Natural killer cell (primary cell): ENCODE data around the gene GGNBP2. TPM values are rescaled to one million over a fixed set of nuclear protein-coding genes. Genes with fewer than 3 reads are reported as not detected.
A peak's percentile ranks its signal among the peaks of the same experiment; 100 is the strongest.

Source experiments
- ATAC-seq, 3 donors: fragments of 150-1000 bp in 2 of 3; fragments of 200-7000 bp in 1 of 3; cut with Tn5 transposase; 1 replicate in 1 of 3; 2 replicates in 2 of 3; pipeline ENCODE4 v1.10.0; 2021; ENCODE audit warnings: mild to moderate bottlenecking in 2 of 3, moderate library complexity in 2 of 3
- DNase-seq, 2 donors: peaks; one replicate each; pipeline versions ENCODE4 v3.0.0 to v3.0.0-alpha.2; 2013 to 2021; ENCODE audit warnings: mixed read lengths in 1 of 2
- H3K27ac ChIP-seq: one replicate; pipeline ENCODE4 v1.5.1; 2013; ENCODE audit warnings: mild to moderate bottlenecking, low read length
- H3K27me3 ChIP-seq: one replicate; pipeline ENCODE4 v1.6.1; 2013; ENCODE audit warnings: low read length; ENCODE audit not compliant: control insufficient read depth, insufficient read depth
- H3K36me3 ChIP-seq: one replicate; pipeline ENCODE4 v1.6.1; 2013; ENCODE audit warnings: low read length; ENCODE audit not compliant: control insufficient read depth, insufficient read depth
- H3K4me1 ChIP-seq: one replicate; pipeline ENCODE4 v1.6.1; 2013; ENCODE audit warnings: low read length; ENCODE audit not compliant: control insufficient read depth, insufficient read depth
- H3K4me3 ChIP-seq: one replicate; pipeline ENCODE4 v1.5.1; 2013; ENCODE audit warnings: low read length
- H3K9me3 ChIP-seq: one replicate; pipeline ENCODE4 v1.6.1; 2013; ENCODE audit warnings: low read length; ENCODE audit not compliant: control insufficient read depth, insufficient read depth
- H3K27ac Mint-ChIP-seq, 2 donors: one replicate each; pipeline ENCODE4 v1.8.0; 2022; ENCODE audit warnings: mild to moderate bottlenecking in 2 of 2, mixed read lengths in 2 of 2, moderate library complexity in 1 of 2
- H3K27me3 Mint-ChIP-seq, 2 donors: one replicate each; pipeline ENCODE4 v1.8.0; 2022; ENCODE audit warnings: low read depth in 2 of 2, mixed read lengths in 2 of 2
- H3K36me3 Mint-ChIP-seq: one replicate; pipeline ENCODE4 v1.8.0; 2022; ENCODE audit warnings: mixed read lengths
- H3K4me1 Mint-ChIP-seq, 2 donors: one replicate each; pipeline ENCODE4 v1.8.0; 2022; ENCODE audit warnings: mixed read lengths in 2 of 2
- H3K4me3 Mint-ChIP-seq: one replicate; pipeline ENCODE4 v1.8.0; 2022; ENCODE audit warnings: mild to moderate bottlenecking, moderate library complexity, mixed read lengths
- H3K9me3 Mint-ChIP-seq, 2 donors: one replicate each; pipeline ENCODE4 v1.8.0; 2022; ENCODE audit warnings: mixed read lengths in 2 of 2
- CTCF ChIP-seq: fragments of 200-600 bp; IDR thresholded peaks from one replicate; pipeline ENCODE4 v1.8.0; 2022; ENCODE audit warnings: antibody characterized with exemption
- WGBS: methylation state at CpG from one replicate; pipeline ENCODE4 v1.1.7; 2013; ENCODE audit warnings: missing lambda C conversion rate; ENCODE audit not compliant: insufficient coverage; 5-methylcytosine and 5-hydroxymethylcytosine counted together
- intact Hi-C: fragments of 100-400 bp; cut with micrococcal nuclease; formaldehyde crosslinking; loops from one replicate; pipeline ENCODE4 v1.14.2; 2022
- total RNA-seq, 4 donors: library from RNA; stranded (reverse); fragments of 120-200 nt in 1 of 4; gene quantifications; one replicate each; pipeline versions ENCODE4 v1.2.3 to v1.2.4, GENCODE V29; 2013 to 2022

GGNBP2 gene
- total RNA-seq, 3 donors from 2014 or later (not counting 1 experiment from before 2014, with no cell fraction given) = 183 to 233 (median 197) TPM

- no peaks in the 10 kb centered on the region for H3K9me3 Mint-ChIP-seq
- H3K4me1 Mint-ChIP-seq = peaks cover 0 to 3% of the 10 kb centered on the region in 2 donors
- Histone ChIP-seq H3K4me1 (no peaks in the 10 kb centered on the region), H3K27ac (no peak overlapping the region), H3K36me3 (peaks cover 46% of the 10 kb centered on the region), H3K4me3 (no peak overlapping the region), H3K9me3 (no peaks in the 10 kb centered on the region), H3K27me3 (no peaks in the 10 kb centered on the region)
- H3K27ac Mint-ChIP-seq = no peak overlapping the region
- H3K27me3 Mint-ChIP-seq = no peaks in the 10 kb centered on the region
- peaks cover 17% of the 10 kb centered on the region for H3K36me3 Mint-ChIP-seq
- no peak for DNase-seq
- intact Hi-C loops = no loop called here
- no peak for ATAC-seq
- no peak overlapping the region for H3K4me3 Mint-ChIP-seq
- no peak for TF ChIP-seq CTCF
- WGBS = 97% methylated on average over 2 of the region's 2 CpGs
Measured at GRCh38 chr17:36525113-36525512, 19.6 kb upstream of the GGNBP2 start.

GRCh38 chr17:36525888-36526287 is 18.8 kb upstream of the GGNBP2 start:
- H3K4me1 ChIP-seq = no peaks in the 10 kb centered on the region
- no peak for DNase-seq
- no peak overlapping the region for H3K4me3 Mint-ChIP-seq
- H3K27me3 ChIP-seq = no peaks in the 10 kb centered on the region
- no peak for ATAC-seq
- H3K27ac Mint-ChIP-seq = no peak overlapping the region
- H3K36me3 Mint-ChIP-seq = peaks cover 17% of the 10 kb centered on the region
- no peak for TF ChIP-seq CTCF
- H3K27me3 Mint-ChIP-seq = no peaks in the 10 kb centered on the region
- intact Hi-C loops = no loop called here
- no peak overlapping the region for H3K27ac ChIP-seq
- no peak overlapping the region for H3K4me3 ChIP-seq
- no peaks in the 10 kb centered on the region for H3K9me3 ChIP-seq
- H3K36me3 ChIP-seq = peaks cover 43% of the 10 kb centered on the region
- peaks cover 0 to 3% of the 10 kb centered on the region in 2 donors for H3K4me1 Mint-ChIP-seq
- 97% methylated on average over 6 of the region's 6 CpGs for WGBS
- no peaks in the 10 kb centered on the region for H3K9me3 Mint-ChIP-seq

GRCh38 chr17:36527621-36528250 is 17.0 kb upstream of the GGNBP2 start:
- peaks cover 45% of the 10 kb centered on the region for H3K36me3 ChIP-seq
- no peak overlapping the region for H3K27ac Mint-ChIP-seq
- no peaks in the 10 kb centered on the region for H3K27me3 Mint-ChIP-seq
- H3K27ac ChIP-seq = no peak overlapping the region
- H3K4me1 Mint-ChIP-seq = peaks cover 3 to 4% of the 10 kb centered on the region in 2 donors
- no peak for DNase-seq
- no peak overlapping the region for H3K4me3 Mint-ChIP-seq
- H3K9me3 ChIP-seq = no peaks in the 10 kb centered on the region
- no peak for ATAC-seq
- peaks cover 17% of the 10 kb centered on the region for H3K36me3 Mint-ChIP-seq
- 97% methylated on average over 7 of the region's 7 CpGs for WGBS
- TF ChIP-seq CTCF = no peak
- H3K4me3 ChIP-seq = no peak overlapping the region
- intact Hi-C loops = no loop called here
- no peaks in the 10 kb centered on the region for H3K9me3 Mint-ChIP-seq
- H3K4me1 ChIP-seq = no peaks in the 10 kb centered on the region
- no peaks in the 10 kb centered on the region for H3K27me3 ChIP-seq

GRCh38 chr17:36529121-36529520 is 15.6 kb upstream of the GGNBP2 start:
- Histone ChIP-seq H3K4me1 (peaks cover 6% of the 10 kb centered on the region), H3K4me3 (no peak overlapping the region), H3K9me3 (no peaks in the 10 kb centered on the region), H3K27me3 (no peaks in the 10 kb centered on the region), H3K27ac (no peak overlapping the region), H3K36me3 (peaks cover 37% of the 10 kb centered on the region)
- TF ChIP-seq CTCF = no peak
- no peaks in the 10 kb centered on the region for H3K27me3 Mint-ChIP-seq
- H3K4me1 Mint-ChIP-seq = peaks cover 8 to 9% of the 10 kb centered on the region in 2 donors
- H3K27ac Mint-ChIP-seq = peak overlapping the region in 1 of 2 donors; percentile 48
- DNase-seq (no peak), ATAC-seq (no peak)
- intact Hi-C loops = no loop called here
- H3K4me3 Mint-ChIP-seq = no peak overlapping the region
- H3K36me3 Mint-ChIP-seq = peaks cover 17% of the 10 kb centered on the region
- no peaks in the 10 kb centered on the region for H3K9me3 Mint-ChIP-seq
